Nephron (organoid): ENCODE measurements around the gene ST6GALNAC3.

Experiments used
- H3K27ac Mint-ChIP-seq, 3 experiments: 2 replicates each; pipeline ENCODE4 v1.8.0; 2020; ENCODE audit warnings: mixed read lengths in 3 of 3, mild to moderate bottlenecking in 2 of 3, moderate library complexity in 1 of 3
- H3K27me3 Mint-ChIP-seq: 2 replicates; pipeline ENCODE4 v1.8.0; 2021; ENCODE audit warnings: low read depth, mild to moderate bottlenecking, moderate library complexity, mixed read lengths
- H3K36me3 Mint-ChIP-seq: 2 replicates; pipeline ENCODE4 v1.8.0; 2020; ENCODE audit warnings: low read depth, mixed read lengths
- H3K4me1 Mint-ChIP-seq: 2 replicates; pipeline ENCODE4 v1.8.0; 2020; ENCODE audit warnings: mixed read lengths
- H3K4me3 Mint-ChIP-seq, 3 experiments: 2 replicates each; pipeline ENCODE4 v1.8.0; 2020; ENCODE audit warnings: mild to moderate bottlenecking in 3 of 3, mixed read lengths in 3 of 3, moderate library complexity in 2 of 3
- H3K9me3 Mint-ChIP-seq: 2 replicates; pipeline ENCODE4 v1.8.0; 2020; ENCODE audit warnings: mixed read lengths
- CTCF ChIP-seq, 3 experiments: fragments of 200-600 bp; sonication (generic); IDR thresholded peaks; one replicate each; pipeline ENCODE4 v1.5.0; 2021; ENCODE audit warnings: antibody characterized with exemption in 3 of 3; ENCODE audit not compliant: unreplicated experiment in 3 of 3

The ST6GALNAC3 gene

GRCh38 chr1:76170513-76170912 lies 96.0 kb downstream of the ST6GALNAC3 start:
- H3K27me3 Mint-ChIP-seq = no peaks in the 10 kb centered on the region
- no peak overlapping the region for H3K27ac Mint-ChIP-seq
- no peaks in the 10 kb centered on the region for H3K4me1 Mint-ChIP-seq
- peaks cover 56% of the 10 kb centered on the region for H3K36me3 Mint-ChIP-seq
- no peak for TF ChIP-seq CTCF (IDR thresholded peaks at IDR 0.05; ENCODE audit: unreplicated experiment in 3 of 3)
- peaks cover 58% of the 10 kb centered on the region for H3K9me3 Mint-ChIP-seq
- H3K4me3 Mint-ChIP-seq = no peak overlapping the region

GRCh38 chr1:76176000-76176399 lies 101.5 kb downstream of the ST6GALNAC3 start:
- Mint-ChIP-seq H3K36me3 (peaks cover 26% of the 10 kb centered on the region), H3K4me1 (no peaks in the 10 kb centered on the region), H3K27me3 (no peaks in the 10 kb centered on the region), H3K4me3 (no peak overlapping the region), H3K27ac (no peak overlapping the region), H3K9me3 (peaks cover 21% of the 10 kb centered on the region)
- TF ChIP-seq CTCF (IDR thresholded peaks at IDR 0.05; ENCODE audit: unreplicated experiment in 3 of 3) = no peak

- TF ChIP-seq CTCF (IDR thresholded peaks at IDR 0.05; ENCODE audit: unreplicated experiment in 3 of 3) = no peak
- peak overlapping the region; percentile 3 to 39 (median 5) for H3K27ac Mint-ChIP-seq
- no peaks in the 10 kb centered on the region for H3K4me1 Mint-ChIP-seq
- H3K4me3 Mint-ChIP-seq = no peak overlapping the region
- H3K27me3 Mint-ChIP-seq = no peaks in the 10 kb centered on the region
- H3K36me3 Mint-ChIP-seq = peaks cover 11% of the 10 kb centered on the region
- peaks cover 9% of the 10 kb centered on the region for H3K9me3 Mint-ChIP-seq
These were observed 103.1 kb downstream of the ST6GALNAC3 start for GRCh38 chr1:76177615-76178014.

- Mint-ChIP-seq H3K27me3 (no peaks in the 10 kb centered on the region), H3K36me3 (peaks cover 7% of the 10 kb centered on the region), H3K4me1 (no peaks in the 10 kb centered on the region), H3K4me3 (no peak overlapping the region), H3K9me3 (no peaks in the 10 kb centered on the region), H3K27ac (peak overlapping the region in 1 of 3 experiments; percentile 7)
- no peak for TF ChIP-seq CTCF (IDR thresholded peaks at IDR 0.05; ENCODE audit: unreplicated experiment in 3 of 3)
These were observed 104.7 kb downstream of the ST6GALNAC3 start for GRCh38 chr1:76179219-76179698.

- TF ChIP-seq CTCF (IDR thresholded peaks at IDR 0.05; ENCODE audit: unreplicated experiment in 3 of 3) = no peak
- Mint-ChIP-seq H3K4me1 (peaks cover 11% of the 10 kb centered on the region), H3K4me3 (no peak overlapping the region), H3K9me3 (peaks cover 3% of the 10 kb centered on the region), H3K27me3 (no peaks in the 10 kb centered on the region), H3K36me3 (peaks cover 13% of the 10 kb centered on the region), H3K27ac (no peak overlapping the region)
These were observed 110.7 kb downstream of the ST6GALNAC3 start for GRCh38 chr1:76185207-76185606.

GRCh38 chr1:76186554-76187170 lies 112.1 kb downstream of the ST6GALNAC3 start:
- H3K4me1 Mint-ChIP-seq = peaks cover 11% of the 10 kb centered on the region
- peaks cover 6% of the 10 kb centered on the region for H3K36me3 Mint-ChIP-seq
- peak overlapping the region in 2 of 3 experiments; percentile 50 to 67 for H3K27ac Mint-ChIP-seq
- no peak for TF ChIP-seq CTCF (IDR thresholded peaks at IDR 0.05; ENCODE audit: unreplicated experiment in 3 of 3)
- H3K27me3 Mint-ChIP-seq = no peaks in the 10 kb centered on the region
- H3K9me3 Mint-ChIP-seq = peaks cover 3% of the 10 kb centered on the region
- no peak overlapping the region for H3K4me3 Mint-ChIP-seq
